ENCODE results near the gene AMZ2.
"Not testable (repeated sequence)": the region's sequence is repeated elsewhere in the genome, so short reads cannot be mapped to it uniquely, and the experiment has no call there.

AMZ2 gene

GRCh38 chr17:68220786-68221185 is 27.1 kb upstream of the AMZ2 start:
- DNase-seq = not testable (repeated sequence)

- no peak for DNase-seq
Observed at GRCh38 chr17:68221786-68222185, 26.1 kb upstream of the AMZ2 start.

- DNase-seq = no peak
Observed at GRCh38 chr17:68222606-68223005, 25.2 kb upstream of the AMZ2 start.

GRCh38 chr17:68225055-68225454 is 22.8 kb upstream of the AMZ2 start:
- DNase-seq = not testable (repeated sequence)

GRCh38 chr17:68228039-68228680 is 19.7 kb upstream of the AMZ2 start:
- not testable (repeated sequence) for DNase-seq

- no peak for DNase-seq
Observed at GRCh38 chr17:68228817-68229570, 18.8 kb upstream of the AMZ2 start.

GRCh38 chr17:68229619-68230018 is 18.2 kb upstream of the AMZ2 start:
- no peak for DNase-seq

GRCh38 chr17:68231131-68231530 is 16.7 kb upstream of the AMZ2 start:
- DNase-seq = not testable (repeated sequence)

- no peak for DNase-seq
Observed at GRCh38 chr17:68231541-68231940, 16.3 kb upstream of the AMZ2 start.

- DNase-seq = not testable (repeated sequence)
Observed at GRCh38 chr17:68232741-68233140, 15.1 kb upstream of the AMZ2 start.

GRCh38 chr17:68234726-68235335 is 13.0 kb upstream of the AMZ2 start:
- DNase-seq = peak; percentile 40

- not testable (repeated sequence) for DNase-seq
Observed at GRCh38 chr17:68235336-68235791, 12.5 kb upstream of the AMZ2 start.

GRCh38 chr17:68237369-68238163 is 10.3 kb upstream of the AMZ2 start:
- peak; percentile 54 for DNase-seq

GRCh38 chr17:68238164-68238870 is 9.5 kb upstream of the AMZ2 start:
- DNase-seq = peak; percentile 21

- no peak for DNase-seq
Observed at GRCh38 chr17:68238871-68239253, 9.0 kb upstream of the AMZ2 start.

GRCh38 chr17:68239632-68240366 is 8.0 kb upstream of the AMZ2 start:
- no peak for DNase-seq

- DNase-seq = no peak
Observed at GRCh38 chr17:68246271-68247028, 1.4 kb upstream of the AMZ2 start.

- DNase-seq = peak; percentile 43
Observed at GRCh38 chr17:68248199-68248825, 469 bp downstream of the AMZ2 start.

- DNase-seq = no peak
Observed at GRCh38 chr17:68248891-68249290, 1.0 kb downstream of the AMZ2 start.

- DNase-seq = no peak
Observed at GRCh38 chr17:68249354-68249765, 1.5 kb downstream of the AMZ2 start.
